AML-193 (cell line): ENCODE results near the gene NPW.

Experiments
- DNase-seq, 2 experiments: peaks; one replicate each; lab custom pipeline; 2025; lab: John Stamatoyannopoulos, UW

NPW gene

GRCh38 chr16:2053897-2054296, 34.3 kb downstream of the NPW start:
- no peak for DNase-seq

- no peak for DNase-seq
Measured at GRCh38 chr16:2054543-2055245, 35.1 kb downstream of the NPW start.

- DNase-seq: no peak
Measured at GRCh38 chr16:2056077-2056476, 36.5 kb downstream of the NPW start.

GRCh38 chr16:2056681-2057407, 37.3 kb downstream of the NPW start:
- DNase-seq: peak in 1 of 2 experiments; percentile 11

GRCh38 chr16:2057438-2057837, 37.9 kb downstream of the NPW start:
- no peak for DNase-seq

- DNase-seq: no peak
Measured at GRCh38 chr16:2058420-2058819, 38.8 kb downstream of the NPW start.

GRCh38 chr16:2058872-2059271, 39.3 kb downstream of the NPW start:
- DNase-seq: no peak

- no peak for DNase-seq
Measured at GRCh38 chr16:2060346-2060745, 40.8 kb downstream of the NPW start.

DNA sequence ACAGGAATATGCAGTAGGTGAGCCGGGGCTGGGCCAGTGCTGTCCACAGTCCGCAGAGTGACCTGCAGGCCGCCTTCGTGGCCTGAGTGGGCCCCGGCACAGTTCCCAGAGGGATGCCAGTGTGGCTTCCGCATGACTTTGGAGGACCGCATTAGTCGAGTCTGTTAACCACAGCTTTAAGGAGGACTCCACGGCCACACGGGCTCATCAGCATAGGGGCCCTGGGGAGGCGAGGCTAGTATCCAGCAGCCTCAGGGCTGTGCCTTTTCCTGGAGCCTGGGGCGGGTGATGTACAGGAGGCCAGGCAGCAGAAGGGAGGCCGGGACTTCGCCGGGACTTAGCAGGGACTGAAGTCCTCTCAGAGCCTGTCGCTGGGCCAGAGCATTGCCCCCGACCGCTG, 41.4 kb downstream of the NPW start:
- DNase-seq: no peak

DNA sequence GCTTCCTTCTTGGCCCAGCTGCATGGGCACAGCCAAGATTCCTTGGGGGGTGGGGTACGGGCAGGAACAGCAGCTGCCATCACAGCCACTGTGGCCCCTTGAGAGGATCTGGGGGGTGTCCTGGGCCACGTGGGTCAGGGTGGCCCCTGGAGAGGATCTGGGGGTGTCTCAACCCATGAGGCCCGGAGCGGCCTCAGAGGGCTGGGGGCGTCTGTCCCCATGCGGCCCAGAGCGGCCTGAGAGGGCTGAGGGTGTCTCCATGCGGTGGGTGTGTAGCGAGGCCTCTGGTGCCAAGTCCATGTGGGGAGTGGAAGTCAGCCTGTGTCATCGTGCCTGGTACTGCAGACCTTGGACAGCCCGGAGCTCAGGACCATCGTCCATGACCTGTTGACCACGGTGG, 41.9 kb downstream of the NPW start:
- no peak for DNase-seq

- DNase-seq: no peak
Measured at GRCh38 chr16:2062801-2063200, 43.2 kb downstream of the NPW start.

GRCh38 chr16:2063861-2064260, 44.3 kb downstream of the NPW start:
- DNase-seq: no peak

DNA sequence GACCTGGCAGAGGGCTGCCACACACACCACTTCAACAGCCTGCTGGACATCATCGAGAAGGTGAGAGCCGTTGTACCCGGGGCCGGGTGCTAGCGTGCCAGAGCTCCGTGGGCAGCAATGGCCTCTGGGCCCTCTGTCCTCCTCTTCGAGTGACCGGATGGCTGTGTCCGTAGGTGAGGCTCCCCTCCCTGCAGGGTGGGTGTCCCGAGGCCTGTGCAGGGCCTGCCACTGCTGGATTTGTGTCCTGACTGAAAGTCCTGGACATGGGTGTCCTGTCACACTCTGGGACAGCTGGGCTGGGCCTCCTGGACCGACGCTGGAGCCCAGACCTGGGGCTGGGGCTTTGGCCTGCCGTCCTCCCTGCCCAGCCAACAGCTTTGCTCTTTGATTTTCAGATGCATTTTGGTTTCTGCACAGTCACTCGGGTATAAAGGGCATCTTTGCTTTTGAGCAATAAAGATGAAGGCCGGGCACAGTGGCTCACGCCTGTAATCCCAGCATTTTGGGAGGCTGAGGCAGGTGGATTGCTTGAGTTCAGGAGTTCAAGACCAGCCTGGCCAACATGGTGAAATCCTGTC, 44.9 kb downstream of the NPW start:
- no peak for DNase-seq

DNA sequence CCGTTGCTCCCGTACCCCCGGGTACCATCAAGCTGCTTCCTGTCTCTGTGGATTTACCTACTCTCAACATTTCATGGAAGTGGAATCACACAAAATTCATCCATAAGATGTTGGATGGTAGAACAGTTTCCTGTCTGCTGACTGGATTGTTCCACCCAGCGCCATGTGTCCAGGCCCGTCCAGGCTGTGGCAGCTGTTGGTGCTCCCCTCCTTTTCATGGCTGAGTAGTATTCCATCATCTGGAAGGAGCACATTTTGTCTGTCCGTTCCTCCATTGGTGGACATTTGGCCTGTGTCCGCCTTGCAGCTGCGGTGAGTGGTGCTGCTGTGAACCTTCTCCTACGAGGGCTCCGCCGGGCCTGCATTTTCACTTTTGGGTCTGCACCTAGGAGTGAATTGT, 46.6 kb downstream of the NPW start:
- DNase-seq: no peak
